DMS 273 (cell line): Measurements from ENCODE around the gene EXOC3L4.

Experiments
- DNase-seq: peaks from one replicate; lab custom pipeline; 2025; ENCODE audit not compliant: unreplicated experiment; lab: John Stamatoyannopoulos, UW

EXOC3L4 gene

DNA sequence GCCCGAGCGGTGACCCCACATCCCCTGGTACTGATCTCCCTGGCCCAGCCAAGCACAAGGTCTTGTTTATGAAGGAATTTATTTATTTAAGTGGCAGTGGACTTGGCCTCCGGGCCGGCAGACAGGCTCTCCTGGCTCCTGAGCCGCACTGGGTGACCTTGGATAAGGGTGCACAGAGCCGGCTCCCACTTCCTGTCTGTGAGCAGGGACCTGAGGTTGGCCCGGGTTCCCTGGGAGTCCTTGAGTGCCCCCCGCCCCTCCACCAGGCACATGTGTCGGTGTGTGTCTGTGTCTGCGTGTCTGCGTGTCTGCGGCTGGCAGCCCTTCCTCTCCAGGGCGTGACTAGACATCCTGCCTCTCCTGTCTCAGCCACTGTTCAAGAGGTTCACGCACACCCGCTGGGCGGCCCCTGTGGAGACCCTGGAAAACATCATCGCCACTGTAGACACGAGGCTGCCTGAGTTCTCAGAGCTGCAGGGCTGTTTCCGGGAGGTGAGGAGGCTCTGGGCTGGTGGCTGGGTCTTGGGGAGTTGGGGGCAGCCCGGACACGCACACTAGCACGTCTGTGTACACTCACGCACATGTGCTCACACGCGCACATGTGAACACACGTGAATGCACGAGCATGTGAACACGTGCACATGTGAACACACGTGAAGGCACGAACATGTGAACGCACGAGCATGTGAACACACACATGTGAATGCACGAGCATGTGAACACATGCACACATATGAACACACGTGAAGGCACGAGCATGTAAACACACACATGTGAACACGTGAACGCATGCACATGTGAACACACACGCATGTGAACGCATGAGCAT lies 38.1 kb downstream of the EXOC3L4 start:
- no peak for DNase-seq

DNA sequence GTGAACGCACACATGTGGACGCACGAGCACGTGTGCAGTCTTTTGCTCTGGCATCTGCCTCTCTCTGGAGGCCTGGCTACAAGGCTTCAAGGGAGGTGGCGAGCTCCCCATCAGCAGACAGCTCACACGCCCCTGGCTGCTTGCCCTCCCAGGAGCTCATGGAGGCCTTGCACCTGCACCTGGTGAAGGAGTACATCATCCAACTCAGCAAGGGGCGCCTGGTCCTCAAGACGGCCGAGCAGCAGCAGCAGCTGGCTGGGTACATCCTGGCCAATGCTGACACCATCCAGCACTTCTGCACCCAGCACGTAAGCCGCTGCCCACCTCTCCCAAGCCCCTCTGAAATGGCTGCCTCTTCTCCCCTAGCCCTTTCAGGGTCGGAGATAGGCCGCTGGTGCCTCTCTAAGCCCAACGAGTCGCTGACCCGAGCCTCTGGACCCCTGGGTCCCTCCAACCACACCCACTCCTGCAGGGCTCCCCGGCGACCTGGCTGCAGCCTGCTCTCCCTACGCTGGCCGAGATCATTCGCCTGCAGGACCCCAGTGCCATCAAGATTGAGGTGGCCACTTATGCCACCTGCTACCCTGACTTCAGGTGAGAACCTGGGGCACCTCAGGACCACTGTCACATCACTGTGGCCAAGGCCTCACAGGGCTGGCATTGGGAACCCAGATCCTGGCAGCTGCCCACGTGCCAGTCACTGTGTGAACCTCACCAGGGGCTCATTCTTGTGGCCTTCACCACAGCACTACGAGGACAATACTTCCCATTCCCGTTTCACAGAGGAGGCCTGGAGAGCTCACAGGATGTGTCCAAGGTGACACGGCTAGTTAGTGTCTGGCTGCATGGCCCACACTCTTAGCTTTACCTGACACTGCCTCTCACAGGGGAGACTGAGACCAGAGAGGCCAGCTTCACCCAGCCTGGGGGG lies 39.0 kb downstream of the EXOC3L4 start:
- DNase-seq = no peak

DNA sequence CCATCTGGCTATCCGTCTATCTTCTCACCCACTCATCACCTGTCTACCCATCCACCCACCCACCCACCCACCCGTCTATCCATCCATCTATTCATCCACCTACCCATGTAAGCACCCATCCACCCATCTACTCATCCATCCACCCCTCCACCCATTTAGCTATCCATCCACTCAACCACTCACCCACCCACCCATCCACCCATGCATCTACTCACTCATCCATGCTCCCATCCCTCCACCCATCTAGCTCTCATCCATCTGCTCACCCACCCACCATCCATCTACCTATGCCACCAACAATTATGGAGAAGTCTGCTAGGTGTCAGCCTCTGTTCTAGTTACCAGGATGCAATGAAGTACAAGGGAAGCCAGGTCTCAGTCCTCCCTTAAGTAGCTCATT lies 39.9 kb downstream of the EXOC3L4 start:
- DNase-seq = no peak

- no peak for DNase-seq
Observed at GRCh38 chr14:103134919-103135318, 40.4 kb downstream of the EXOC3L4 start.

GRCh38 chr14:103135333-103136260 lies 41.1 kb downstream of the EXOC3L4 start:
- no peak for DNase-seq

- no peak for DNase-seq
Observed at GRCh38 chr14:103136388-103137271, 42.1 kb downstream of the EXOC3L4 start.

DNA sequence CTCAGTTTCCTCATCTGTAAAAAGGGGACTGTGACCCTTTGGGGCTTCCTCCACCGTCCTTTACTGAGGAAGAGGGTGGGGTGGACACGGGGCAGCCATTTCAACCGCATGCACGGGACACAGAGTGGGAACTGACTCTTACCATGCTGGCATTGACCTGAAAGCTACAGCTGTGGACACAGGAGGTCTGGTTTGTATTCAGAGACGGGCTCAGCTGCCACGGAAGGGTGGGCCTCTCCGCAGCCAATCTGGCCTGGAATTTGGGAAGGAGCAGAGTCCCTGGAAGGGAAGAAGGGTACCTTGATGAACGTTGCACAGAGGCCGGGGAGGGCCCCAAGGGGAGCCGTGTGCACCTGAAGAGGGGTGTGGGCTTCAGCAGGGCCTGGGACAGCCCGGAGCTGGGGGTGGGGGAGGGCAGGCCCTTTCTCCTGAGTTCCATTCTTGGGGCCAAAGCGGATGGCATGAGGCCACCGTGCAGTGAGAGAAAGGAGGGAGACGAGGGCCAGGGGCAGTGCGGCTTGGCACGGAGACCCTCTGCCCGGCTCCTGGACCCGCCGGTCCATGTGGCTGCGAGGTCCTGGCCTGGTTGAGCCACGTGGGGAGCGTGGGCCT lies 43.3 kb downstream of the EXOC3L4 start:
- no peak for DNase-seq

- DNase-seq = no peak
Observed at GRCh38 chr14:103138301-103139131, 44.0 kb downstream of the EXOC3L4 start.

GRCh38 chr14:103139132-103140025 lies 44.9 kb downstream of the EXOC3L4 start:
- DNase-seq = no peak

DNA sequence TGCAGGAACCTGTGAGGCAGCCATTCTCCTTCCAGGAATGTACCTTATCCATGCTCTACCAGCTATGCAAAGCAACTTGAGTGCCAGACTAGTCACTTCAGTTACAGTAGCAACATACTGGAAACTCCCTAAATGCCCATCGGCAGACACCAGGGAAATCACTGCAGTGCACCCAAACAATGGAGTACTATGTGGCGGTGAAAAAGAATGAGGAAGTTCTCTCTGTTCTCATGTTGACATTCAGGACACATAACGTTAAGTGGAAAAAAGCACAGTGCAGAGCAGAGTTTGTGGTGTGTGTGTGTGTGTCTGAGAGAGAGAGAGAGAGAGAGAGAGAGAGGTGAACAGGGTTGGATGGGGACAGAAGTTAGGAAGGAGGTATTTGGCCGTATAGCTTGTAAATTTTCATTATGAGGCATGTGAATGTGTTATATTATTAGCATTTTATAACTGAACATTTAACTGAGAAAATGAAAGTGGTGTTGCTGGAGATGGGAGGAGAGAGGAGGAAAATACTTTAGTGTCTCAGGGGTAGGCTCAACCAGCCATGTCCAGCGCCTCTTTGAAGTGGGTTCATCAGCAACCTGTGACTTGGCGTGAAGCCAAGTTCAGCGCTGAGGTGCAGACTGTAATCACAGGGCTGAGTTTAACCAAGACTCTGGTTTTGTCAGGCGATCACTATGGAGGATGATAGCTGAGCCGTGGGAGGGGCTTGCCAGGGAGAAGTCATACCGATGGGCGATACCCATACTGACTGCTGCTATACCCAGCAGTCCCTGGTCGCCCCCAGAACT lies 46.0 kb downstream of the EXOC3L4 start:
- DNase-seq = peak; percentile 40

GRCh38 chr14:103141117-103141796 lies 46.7 kb downstream of the EXOC3L4 start:
- DNase-seq = peak; percentile 80

GRCh38 chr14:103142026-103142425 lies 47.5 kb downstream of the EXOC3L4 start:
- DNase-seq = peak; percentile 64

GRCh38 chr14:103142721-103143302 lies 48.3 kb downstream of the EXOC3L4 start:
- DNase-seq = no peak

DNA sequence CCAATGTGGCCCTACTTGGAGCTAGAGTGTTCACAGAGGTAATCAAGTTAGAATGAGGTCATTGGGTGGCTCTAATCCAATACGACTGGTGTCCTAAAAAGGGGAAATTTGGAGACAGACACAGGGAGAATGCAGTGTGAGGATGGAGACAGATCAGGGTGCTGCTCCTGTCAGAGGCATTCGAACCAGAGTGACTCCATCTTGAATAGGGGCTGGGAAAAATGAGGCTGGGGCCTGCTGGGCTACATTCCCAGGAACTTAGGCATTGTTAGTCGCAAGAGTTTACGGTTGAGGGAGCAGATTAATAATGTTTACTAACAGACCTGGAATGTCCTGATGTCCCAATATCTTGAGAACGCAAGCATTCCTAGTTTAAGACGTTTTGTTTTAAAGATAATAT lies 49.0 kb downstream of the EXOC3L4 start:
- no peak for DNase-seq

DNA sequence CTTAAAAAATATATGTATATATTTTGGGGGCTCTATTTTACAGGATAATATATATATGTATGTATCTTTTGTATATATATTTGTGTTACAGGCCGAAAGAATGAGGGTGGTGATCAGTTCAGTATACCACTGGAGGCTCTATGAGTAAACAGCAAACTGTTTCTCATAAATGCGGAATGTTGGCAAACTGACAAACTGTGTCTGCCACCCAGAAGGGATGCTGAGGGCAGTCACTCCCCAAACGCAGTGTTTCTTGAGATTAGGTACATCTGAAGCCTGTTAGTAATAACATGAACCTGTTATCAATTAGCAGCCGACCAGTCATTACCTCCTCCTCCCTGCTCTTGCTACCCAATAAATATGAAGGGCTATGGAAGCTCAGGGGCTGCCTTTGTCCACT lies 49.6 kb downstream of the EXOC3L4 start:
- DNase-seq = peak; percentile 28
